HG02981 (cell line): Measurements from ENCODE around the gene UROD.
"Not testable (repeated sequence)": the region's sequence is repeated elsewhere in the genome, so short reads cannot be mapped to it uniquely, and the experiment has no call there.

Experiments used
- ATAC-seq: cut with Tn5 transposase; IDR thresholded peaks from one replicate; pipeline ENCODE4 v1.9.1; 2021; ENCODE audit warnings: mild to moderate bottlenecking, moderate library complexity; ENCODE audit not compliant: unreplicated experiment

UROD gene

DNA sequence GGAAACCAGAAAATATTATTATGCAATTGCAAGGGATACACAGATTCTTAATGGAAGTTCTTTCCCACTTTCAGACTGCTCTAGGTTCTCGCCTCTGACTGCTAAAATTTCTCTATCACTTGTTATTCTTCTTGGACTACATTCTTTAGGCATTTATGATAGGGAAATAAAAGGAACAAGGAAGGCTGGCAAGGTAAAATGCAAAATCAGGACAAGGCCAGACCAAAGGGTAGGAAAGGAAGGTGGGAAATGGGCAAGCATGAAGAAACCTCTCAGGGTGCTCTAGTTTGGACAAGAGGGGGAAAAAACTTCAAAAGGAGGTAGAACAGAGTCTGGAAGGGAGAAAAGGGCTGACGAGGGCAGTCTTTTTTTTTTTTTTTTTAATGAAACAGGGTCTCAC, 26.2 kb downstream of the UROD start:
- no peak for ATAC-seq

DNA sequence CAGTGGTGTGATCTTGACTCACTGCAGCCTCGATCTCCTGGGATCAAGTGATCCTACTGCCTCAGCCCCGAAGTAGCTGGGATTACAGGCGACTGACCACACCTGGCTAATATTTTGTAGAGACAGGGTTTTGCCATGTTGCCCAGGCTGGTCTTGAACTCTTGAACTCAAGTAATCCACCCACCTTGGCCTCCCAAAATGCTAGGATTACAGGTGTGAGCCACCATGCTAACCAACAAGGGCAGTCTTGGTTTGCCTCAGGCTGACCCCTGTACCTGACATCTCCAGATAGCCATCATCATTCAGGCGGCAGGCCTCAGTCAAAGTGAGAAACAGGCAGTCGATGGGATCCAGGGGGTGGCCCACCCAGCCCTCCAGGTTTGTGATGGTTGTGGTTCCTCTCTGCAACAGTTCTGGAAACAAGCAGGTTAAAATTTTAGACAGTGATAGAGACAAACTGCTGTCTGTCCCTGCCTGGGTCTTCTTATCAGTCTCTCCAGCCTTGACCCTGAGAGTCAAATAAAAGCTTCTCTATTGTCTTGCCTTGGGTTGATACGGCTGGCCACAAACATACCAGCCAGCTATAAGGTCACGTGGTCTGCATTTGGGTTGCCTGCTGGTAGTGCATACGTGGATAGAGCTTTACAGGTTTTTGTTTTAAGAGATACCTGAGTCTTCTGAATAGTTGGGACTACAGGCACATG, 26.8 kb downstream of the UROD start:
- no peak for ATAC-seq

DNA sequence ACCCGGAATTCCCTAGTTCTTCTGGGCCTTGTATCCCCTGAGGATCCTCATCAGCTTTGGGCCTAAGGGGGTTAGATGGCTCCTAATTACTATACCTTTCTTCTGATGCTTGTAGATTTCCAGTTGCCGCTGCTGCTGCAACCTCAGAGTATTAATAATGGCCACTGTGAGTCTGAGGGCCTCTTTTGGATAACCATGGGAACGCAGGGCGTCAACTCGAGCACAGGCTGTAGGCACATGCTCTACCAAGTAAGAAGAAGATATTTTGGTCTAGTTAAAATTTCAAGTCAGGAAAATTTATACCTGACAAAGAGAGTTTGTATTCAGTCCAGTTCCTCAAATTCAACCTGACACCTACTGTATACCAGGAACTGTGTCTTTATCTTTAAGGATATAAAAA, 28.2 kb downstream of the UROD start:
- no peak for ATAC-seq

DNA sequence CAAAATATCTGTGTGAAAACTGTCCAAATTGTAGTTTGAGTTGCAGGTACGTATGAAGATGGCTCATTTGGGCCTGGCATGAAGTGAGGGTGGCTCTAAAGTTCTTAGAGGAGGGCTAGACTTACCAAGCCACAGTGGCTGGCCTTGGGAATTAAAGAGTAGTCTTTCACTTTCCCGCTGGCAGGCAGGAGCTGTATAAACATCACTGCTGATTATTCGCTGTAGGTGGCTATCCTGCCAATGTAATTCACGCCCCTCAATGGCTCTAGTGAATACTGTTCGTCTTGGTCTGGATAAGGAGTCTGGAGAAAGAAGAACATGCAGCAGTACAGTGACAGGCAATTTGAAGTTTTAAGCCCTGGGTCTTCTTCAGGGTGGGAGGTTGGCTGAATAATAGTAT, 31.0 kb downstream of the UROD start:
- ATAC-seq: no peak

DNA sequence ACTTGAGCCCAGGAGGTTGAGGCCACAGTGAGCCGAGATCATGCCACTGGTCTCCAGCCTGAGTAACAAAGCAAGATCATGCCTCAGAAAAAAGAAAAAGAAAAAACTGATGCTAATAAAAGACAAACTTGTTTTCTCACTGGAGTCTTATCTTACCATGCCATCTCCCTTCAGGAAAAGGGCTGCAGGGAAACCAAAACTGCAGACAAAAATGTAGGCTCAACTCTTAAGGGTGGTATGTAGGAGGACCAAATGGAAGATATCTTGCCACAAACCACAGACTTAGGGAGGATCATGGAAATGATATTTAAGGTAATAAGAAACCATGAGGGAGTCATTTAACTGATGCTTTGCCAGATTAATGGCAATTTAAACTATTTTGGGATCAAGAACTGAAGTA, 32.9 kb downstream of the UROD start:
- ATAC-seq: no peak

DNA sequence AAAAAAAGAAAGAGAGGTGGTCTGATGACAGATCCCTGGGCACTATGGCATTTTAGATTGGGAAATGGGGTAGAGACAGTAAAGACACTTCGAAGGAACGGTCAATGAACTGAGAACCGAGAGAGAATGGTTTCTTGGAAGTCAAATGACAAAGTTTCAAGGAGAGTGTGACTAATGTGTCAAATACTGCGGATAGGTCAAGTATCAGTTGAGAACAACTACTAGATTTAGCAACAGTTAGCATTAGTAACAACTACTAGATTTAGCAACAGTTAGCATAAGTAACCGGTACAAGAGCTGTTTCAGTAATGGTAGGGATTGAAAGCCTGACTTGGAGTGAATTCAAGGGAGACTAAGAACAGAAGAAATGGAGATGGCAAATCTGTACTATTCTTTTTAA, 35.0 kb downstream of the UROD start:
- no peak for ATAC-seq

DNA sequence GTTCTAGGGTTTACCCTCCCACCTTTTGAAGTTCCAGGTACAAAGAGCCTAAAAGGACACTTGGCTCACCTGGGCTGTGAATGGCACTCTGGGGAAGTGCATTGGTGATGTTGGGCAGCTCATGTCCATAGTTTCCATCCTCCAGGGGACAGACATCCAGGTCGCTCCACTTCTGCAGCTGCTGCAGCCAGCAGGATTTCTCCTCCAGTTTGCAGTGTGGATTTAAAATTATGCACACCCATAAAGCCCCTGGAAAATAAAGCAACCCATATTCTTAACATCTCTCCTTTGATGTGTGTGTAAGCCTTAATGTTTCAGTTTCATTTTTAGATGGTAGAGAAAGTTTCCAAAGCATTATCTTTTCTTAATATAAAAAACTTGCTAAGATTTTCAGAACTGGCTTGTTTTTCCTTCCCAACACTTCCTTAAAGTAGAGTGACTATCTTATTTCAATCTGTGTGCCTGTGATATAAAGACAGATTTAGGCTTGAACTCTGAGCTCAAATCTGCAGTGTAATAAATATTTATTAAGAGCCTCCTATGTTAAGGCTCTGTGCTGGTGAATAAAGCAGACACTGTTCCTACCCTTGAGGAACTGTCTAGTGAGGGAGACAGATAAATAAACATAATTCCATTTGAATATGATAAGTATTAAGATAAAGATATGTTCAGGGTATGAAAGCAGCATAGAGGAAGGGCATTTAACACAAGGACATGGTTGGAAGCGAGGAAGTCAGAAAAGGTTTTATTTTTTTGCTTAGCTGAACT, 39.1 kb downstream of the UROD start:
- no peak for ATAC-seq

DNA sequence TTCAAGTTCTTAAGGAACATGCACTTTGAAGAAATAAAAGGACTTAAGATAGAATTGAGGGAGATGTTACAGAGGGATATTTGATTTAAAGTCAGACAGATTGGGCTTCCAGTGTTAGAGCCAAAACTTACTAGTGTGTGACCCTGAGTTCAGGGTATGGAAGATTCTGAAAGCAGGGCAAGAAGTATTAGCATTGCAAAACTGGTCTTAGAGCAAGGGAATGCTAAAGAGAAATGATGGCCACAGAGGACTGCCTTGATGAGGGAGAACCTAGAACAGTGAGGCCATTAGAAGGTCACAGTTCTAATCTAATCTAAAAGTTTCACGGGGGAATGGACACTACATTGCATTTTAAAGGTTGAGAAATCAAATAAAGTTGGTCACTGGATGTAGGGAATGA, 45.5 kb downstream of the UROD start:
- no peak for ATAC-seq

DNA sequence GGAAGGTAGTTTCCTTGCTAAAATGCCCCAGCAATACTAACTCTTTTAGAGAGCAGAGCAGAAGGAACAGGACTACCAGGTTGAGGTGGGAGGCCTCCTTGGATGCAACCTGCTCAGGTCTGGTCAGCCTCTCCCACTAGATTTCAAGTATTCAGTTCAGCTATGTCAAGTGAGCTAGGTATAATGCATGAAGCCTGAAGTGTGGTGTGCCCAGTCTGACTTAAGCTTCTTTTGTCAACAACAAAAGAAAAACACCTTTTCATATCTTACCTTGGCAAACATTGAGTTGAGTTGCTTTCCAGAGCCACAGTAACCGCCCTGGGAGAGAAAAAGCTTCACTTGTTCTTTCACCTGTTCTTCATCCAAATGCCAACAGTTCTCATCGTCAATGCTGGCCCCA, 47.8 kb downstream of the UROD start:
- ATAC-seq: no peak

DNA sequence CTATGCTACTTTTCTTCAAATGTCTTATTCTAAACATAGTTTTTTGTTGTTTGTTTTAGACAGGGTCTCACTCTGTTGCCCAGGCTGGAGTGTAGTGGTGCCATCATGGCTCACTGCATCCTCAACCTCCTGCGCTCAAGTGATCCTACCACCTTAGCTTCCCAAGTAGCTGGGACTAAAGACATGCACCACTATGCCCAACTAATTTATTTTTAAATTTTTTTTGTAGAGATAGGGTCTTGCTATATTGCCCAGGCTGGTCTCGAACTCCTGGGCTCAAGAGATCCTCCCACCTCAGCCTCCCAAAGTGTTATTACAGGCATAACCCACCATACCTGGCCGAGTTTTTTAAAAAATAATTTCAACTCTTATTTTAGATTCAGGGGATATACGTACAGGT, 50.4 kb downstream of the UROD start:
- ATAC-seq: not testable (repeated sequence)

DNA sequence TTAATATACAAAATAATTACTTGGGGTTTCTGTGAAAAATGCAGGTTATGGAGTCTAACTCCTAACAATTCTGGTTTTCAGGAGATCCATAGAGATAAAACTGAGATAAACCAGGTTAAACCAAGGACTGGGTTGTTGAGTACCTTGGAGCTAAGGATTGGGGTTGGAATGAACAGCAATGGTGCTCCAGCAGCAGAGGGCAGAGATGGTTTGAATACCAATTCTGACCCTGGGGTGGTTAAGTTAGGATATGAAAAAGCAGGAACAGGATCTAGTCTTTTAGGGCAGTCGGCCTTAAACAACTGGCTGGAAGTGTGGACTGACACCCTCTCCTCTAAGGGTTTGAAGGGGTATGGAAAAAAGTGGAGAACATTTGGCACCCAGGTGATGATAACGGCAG, 53.0 kb downstream of the UROD start:
- ATAC-seq: no peak
